Measurements from ENCODE around the gene CAMK2G.

CAMK2G gene

DNA sequence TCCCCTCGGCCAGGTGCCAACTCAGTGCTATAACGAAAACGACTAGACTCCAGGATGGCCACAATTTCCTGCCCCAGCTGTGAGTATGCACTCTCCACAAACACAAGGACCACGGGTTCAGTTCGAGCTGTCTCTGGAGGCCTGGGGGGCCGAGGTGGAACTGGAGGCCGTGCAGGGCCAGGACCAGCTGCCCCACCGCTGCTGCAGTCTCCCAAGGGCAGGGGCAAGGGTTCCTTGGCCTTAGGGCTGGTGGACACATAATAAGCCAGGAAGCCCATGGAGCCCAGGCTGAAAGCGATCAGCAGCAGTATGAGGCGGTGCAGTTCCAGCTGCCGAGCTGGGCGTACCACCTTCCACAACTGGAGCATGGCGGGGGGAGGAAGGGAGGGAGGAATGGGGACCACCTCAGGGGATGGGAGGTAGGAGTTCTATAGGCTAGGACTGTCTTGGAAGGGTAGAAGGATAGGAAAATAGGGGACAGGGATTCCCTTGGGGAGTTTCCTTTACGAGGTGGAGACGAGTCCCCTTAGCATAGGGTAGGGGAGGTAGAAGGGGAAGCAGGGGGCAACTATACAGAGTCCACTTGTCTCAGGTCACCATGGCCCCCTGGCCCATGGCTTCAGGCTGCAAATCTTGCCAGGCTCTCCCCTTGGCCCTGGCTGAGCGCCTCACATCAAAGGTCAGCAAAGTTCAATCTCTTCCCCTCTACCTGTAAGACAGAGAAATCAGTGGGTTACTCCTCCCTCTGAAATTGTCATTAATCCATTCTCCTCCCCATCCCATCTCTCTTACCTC is 66.1 kb downstream of the CAMK2G start:
- H3K27ac ChIP-seq (replicated peaks; ENCODE audit: low read length) = no peak overlapping the region
- peak overlapping the region; percentile 34 for H3K23ac ChIP-seq (ENCODE audit: low read depth, low read length, poor library complexity)
- H3K18ac ChIP-seq (ENCODE audit: low read length) = no peak overlapping the region
- no peak overlapping the region for H2BK15ac ChIP-seq (ENCODE audit: low read length)
- H3K79me1 ChIP-seq (ENCODE audit: low read depth, low read length) = no peaks in the 10 kb centered on the region
- H3K4ac ChIP-seq (ENCODE audit: low read length) = no peak overlapping the region
- no peak overlapping the region for H2BK120ac ChIP-seq (ENCODE audit: low read depth, low read length)
- peaks cover 27 to 64% of the 10 kb centered on the region in 2 donors for H3K36me3 ChIP-seq (replicated peaks in 1 of 2; ENCODE audit: control insufficient read depth in 2 of 2, insufficient read depth in 2 of 2, low read length in 2 of 2)
- H4K91ac ChIP-seq (ENCODE audit: low read depth, low read length, poor library complexity) = no peak overlapping the region
- H3K27me3 ChIP-seq (ENCODE audit: control insufficient read depth in 3 of 3, insufficient read depth in 3 of 3, low read depth in 1 of 3, low read length in 3 of 3) = no peaks in the 10 kb centered on the region
- H3K4me1 ChIP-seq (ENCODE audit: control insufficient read depth in 2 of 2, insufficient read depth in 1 of 2, low read depth in 1 of 2, low read length in 2 of 2) = peaks cover 0 to 6% of the 10 kb centered on the region in 2 donors
- H2BK5ac ChIP-seq (ENCODE audit: low read length) = no peak overlapping the region
- no CpG with 5 or more reads among the region's 16 CpGs for WGBS, 2 donors (ENCODE audit: extremely low coverage in 2 of 2, insufficient read length in 2 of 2, insufficient replicate concordance in 1 of 2)
- H2AFZ ChIP-seq (ENCODE audit: low read length) = no peak overlapping the region
- H3K4me2 ChIP-seq (ENCODE audit: insufficient read depth, low read length, poor library complexity, severe bottlenecking) = no peak overlapping the region
- no peak overlapping the region for H2BK12ac ChIP-seq (ENCODE audit: low read length)
- no peak for DNase-seq (ENCODE audit: low spot score)
- no peak overlapping the region for H3K14ac ChIP-seq (ENCODE audit: low read length)
- peak overlapping the region in 1 of 2 donors; percentile 16 for H3K4me3 ChIP-seq (ENCODE audit: low read length in 2 of 2)
- no peaks in the 10 kb centered on the region for H3K9me3 ChIP-seq (replicated peaks in 1 of 2; ENCODE audit: control insufficient read depth in 2 of 2, insufficient read depth in 1 of 2, low read depth in 1 of 2, low read length in 2 of 2)
- H4K8ac ChIP-seq (ENCODE audit: low read depth, low read length) = no peak overlapping the region
- no peak overlapping the region for H2AK5ac ChIP-seq (ENCODE audit: low read depth, low read length)
- peak overlapping the region; percentile 2 for H3K9ac ChIP-seq (ENCODE audit: low read depth, low read length, poor library complexity)

DNA sequence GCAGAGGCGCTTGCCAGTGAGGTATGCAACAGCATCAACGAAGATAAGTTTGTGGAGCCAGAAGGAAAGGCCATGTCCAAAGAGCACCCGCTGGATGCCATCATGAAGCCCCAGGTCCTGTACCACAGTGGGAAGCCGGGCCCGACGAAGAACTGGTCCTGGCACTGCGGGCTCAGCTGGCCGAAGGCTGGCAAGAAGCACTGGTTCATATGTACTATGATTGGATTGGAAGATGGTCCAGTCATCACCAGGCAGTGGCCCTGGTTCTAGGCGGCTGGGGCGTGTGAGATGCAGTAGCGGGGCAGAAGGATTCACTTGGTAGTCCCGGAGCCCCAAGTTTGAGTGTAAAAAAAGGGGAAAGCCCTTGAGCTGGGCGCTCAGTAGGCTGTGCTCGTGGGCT is 66.9 kb downstream of the CAMK2G start:
- Histone ChIP-seq H3K4me1 (ENCODE audit: control insufficient read depth in 2 of 2, insufficient read depth in 1 of 2, low read depth in 1 of 2, low read length in 2 of 2) (peaks cover 0 to 3% of the 10 kb centered on the region in 2 donors), H3K27me3 (ENCODE audit: control insufficient read depth in 3 of 3, insufficient read depth in 3 of 3, low read depth in 1 of 3, low read length in 3 of 3) (no peaks in the 10 kb centered on the region), H4K91ac (ENCODE audit: low read depth, low read length, poor library complexity) (no peak overlapping the region), H3K9me3 (replicated peaks in 1 of 2; ENCODE audit: control insufficient read depth in 2 of 2, insufficient read depth in 1 of 2, low read depth in 1 of 2, low read length in 2 of 2) (no peaks in the 10 kb centered on the region), H2BK15ac (ENCODE audit: low read length) (no peak overlapping the region), H3K18ac (ENCODE audit: low read length) (no peak overlapping the region), H2AK5ac (ENCODE audit: low read depth, low read length) (no peak overlapping the region), H3K36me3 (replicated peaks in 1 of 2; ENCODE audit: control insufficient read depth in 2 of 2, insufficient read depth in 2 of 2, low read length in 2 of 2) (peaks cover 35 to 72% of the 10 kb centered on the region in 2 donors), H3K4me3 (ENCODE audit: low read length in 2 of 2) (no peak overlapping the region), H3K9ac (ENCODE audit: low read depth, low read length, poor library complexity) (no peak overlapping the region), H3K14ac (ENCODE audit: low read length) (no peak overlapping the region), H2BK12ac (ENCODE audit: low read length) (no peak overlapping the region), H3K4me2 (ENCODE audit: insufficient read depth, low read length, poor library complexity, severe bottlenecking) (no peak overlapping the region), H3K4ac (ENCODE audit: low read length) (no peak overlapping the region), H2BK5ac (ENCODE audit: low read length) (no peak overlapping the region), H2AFZ (ENCODE audit: low read length) (no peak overlapping the region), H3K79me1 (ENCODE audit: low read depth, low read length) (no peaks in the 10 kb centered on the region), H3K23ac (ENCODE audit: low read depth, low read length, poor library complexity) (no peak overlapping the region), H3K27ac (replicated peaks; ENCODE audit: low read length) (no peak overlapping the region), H2BK120ac (ENCODE audit: low read depth, low read length) (no peak overlapping the region), H4K8ac (ENCODE audit: low read depth, low read length) (no peak overlapping the region)
- no peak for DNase-seq (ENCODE audit: low spot score)
- WGBS, 2 donors (ENCODE audit: extremely low coverage in 2 of 2, insufficient read length in 2 of 2, insufficient replicate concordance in 1 of 2) = no CpG with 5 or more reads among the region's 14 CpGs

- H3K9me3 ChIP-seq (replicated peaks in 1 of 2; ENCODE audit: control insufficient read depth in 2 of 2, insufficient read depth in 1 of 2, low read depth in 1 of 2, low read length in 2 of 2) = no peaks in the 10 kb centered on the region
- H3K4ac ChIP-seq (ENCODE audit: low read length) = no peak overlapping the region
- H3K9ac ChIP-seq (ENCODE audit: low read depth, low read length, poor library complexity) = no peak overlapping the region
- no peak overlapping the region for H2BK120ac ChIP-seq (ENCODE audit: low read depth, low read length)
- no peak overlapping the region for H2AK5ac ChIP-seq (ENCODE audit: low read depth, low read length)
- H3K79me1 ChIP-seq (ENCODE audit: low read depth, low read length) = no peaks in the 10 kb centered on the region
- no peak for DNase-seq (ENCODE audit: low spot score)
- H3K23ac ChIP-seq (ENCODE audit: low read depth, low read length, poor library complexity) = no peak overlapping the region
- no peak overlapping the region for H4K8ac ChIP-seq (ENCODE audit: low read depth, low read length)
- no peaks in the 10 kb centered on the region for H3K27me3 ChIP-seq (ENCODE audit: control insufficient read depth in 3 of 3, insufficient read depth in 3 of 3, low read depth in 1 of 3, low read length in 3 of 3)
- no CpG with 5 or more reads among the region's 14 CpGs for WGBS, 2 donors (ENCODE audit: extremely low coverage in 2 of 2, insufficient read length in 2 of 2, insufficient replicate concordance in 1 of 2)
- H3K4me1 ChIP-seq (ENCODE audit: control insufficient read depth in 2 of 2, insufficient read depth in 1 of 2, low read depth in 1 of 2, low read length in 2 of 2) = peaks cover 0 to 2% of the 10 kb centered on the region in 2 donors
- H3K27ac ChIP-seq (replicated peaks; ENCODE audit: low read length) = no peak overlapping the region
- H3K4me3 ChIP-seq (ENCODE audit: low read length in 2 of 2) = no peak overlapping the region
- H3K36me3 ChIP-seq (replicated peaks in 1 of 2; ENCODE audit: control insufficient read depth in 2 of 2, insufficient read depth in 2 of 2, low read length in 2 of 2) = peaks cover 43 to 83% of the 10 kb centered on the region in 2 donors
- H2AFZ ChIP-seq (ENCODE audit: low read length) = no peak overlapping the region
- no peak overlapping the region for H2BK5ac ChIP-seq (ENCODE audit: low read length)
- H2BK12ac ChIP-seq (ENCODE audit: low read length) = no peak overlapping the region
- H3K14ac ChIP-seq (ENCODE audit: low read length) = no peak overlapping the region
- no peak overlapping the region for H2BK15ac ChIP-seq (ENCODE audit: low read length)
- no peak overlapping the region for H4K91ac ChIP-seq (ENCODE audit: low read depth, low read length, poor library complexity)
- no peak overlapping the region for H3K18ac ChIP-seq (ENCODE audit: low read length)
- no peak overlapping the region for H3K4me2 ChIP-seq (ENCODE audit: insufficient read depth, low read length, poor library complexity, severe bottlenecking)
These were observed 68.0 kb downstream of the CAMK2G start for GRCh38 chr10:73806176-73806950.

DNA sequence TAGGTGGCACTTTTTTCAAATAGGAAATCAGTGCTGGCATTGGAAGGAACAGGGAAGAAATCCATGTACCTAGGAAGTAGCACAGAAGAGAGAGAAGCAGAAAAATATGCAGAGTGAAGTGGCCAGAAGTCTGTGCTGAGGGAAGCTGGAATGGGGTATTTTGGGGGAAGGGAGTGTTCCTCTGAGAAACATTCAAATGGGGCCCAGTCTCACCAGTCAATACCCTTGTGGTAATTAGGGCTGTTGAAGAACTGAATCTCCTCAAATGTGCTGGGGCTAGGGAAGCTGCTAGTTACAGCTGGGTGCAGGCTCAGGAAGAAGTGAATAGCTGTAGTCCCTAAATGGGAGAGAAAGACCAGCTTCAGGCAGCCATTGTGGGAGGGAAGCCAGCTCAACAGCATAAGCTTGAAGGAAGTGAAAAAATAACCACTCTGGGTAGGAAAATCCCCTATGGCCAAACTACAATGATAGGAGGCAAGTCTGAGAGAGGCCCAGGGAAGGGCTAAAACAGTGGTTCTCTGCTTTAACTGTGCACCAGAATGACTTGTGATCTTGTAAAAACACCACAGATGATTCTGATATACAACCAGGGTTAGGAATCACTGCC is 70.6 kb downstream of the CAMK2G start:
- Histone ChIP-seq H3K4me1 (ENCODE audit: control insufficient read depth in 2 of 2, insufficient read depth in 1 of 2, low read depth in 1 of 2, low read length in 2 of 2) (no peaks in the 10 kb centered on the region), H2BK12ac (ENCODE audit: low read length) (no peak overlapping the region), H3K27me3 (ENCODE audit: control insufficient read depth in 3 of 3, insufficient read depth in 3 of 3, low read depth in 1 of 3, low read length in 3 of 3) (no peaks in the 10 kb centered on the region), H3K4me2 (ENCODE audit: insufficient read depth, low read length, poor library complexity, severe bottlenecking) (no peak overlapping the region), H3K4ac (ENCODE audit: low read length) (no peak overlapping the region), H2BK5ac (ENCODE audit: low read length) (no peak overlapping the region), H3K27ac (replicated peaks; ENCODE audit: low read length) (no peak overlapping the region), H2BK15ac (ENCODE audit: low read length) (no peak overlapping the region), H3K9me3 (replicated peaks in 1 of 2; ENCODE audit: control insufficient read depth in 2 of 2, insufficient read depth in 1 of 2, low read depth in 1 of 2, low read length in 2 of 2) (no peaks in the 10 kb centered on the region), H3K14ac (ENCODE audit: low read length) (no peak overlapping the region), H3K4me3 (ENCODE audit: low read length in 2 of 2) (no peak overlapping the region), H3K79me1 (ENCODE audit: low read depth, low read length) (no peaks in the 10 kb centered on the region), H3K36me3 (replicated peaks in 1 of 2; ENCODE audit: control insufficient read depth in 2 of 2, insufficient read depth in 2 of 2, low read length in 2 of 2) (peaks cover 56 to 94% of the 10 kb centered on the region in 2 donors), H4K8ac (ENCODE audit: low read depth, low read length) (no peak overlapping the region), H2AFZ (ENCODE audit: low read length) (no peak overlapping the region), H3K18ac (ENCODE audit: low read length) (no peak overlapping the region), H2AK5ac (ENCODE audit: low read depth, low read length) (no peak overlapping the region), H2BK120ac (ENCODE audit: low read depth, low read length) (no peak overlapping the region), H3K23ac (ENCODE audit: low read depth, low read length, poor library complexity) (no peak overlapping the region), H4K91ac (ENCODE audit: low read depth, low read length, poor library complexity) (no peak overlapping the region), H3K9ac (ENCODE audit: low read depth, low read length, poor library complexity) (no peak overlapping the region)
- no peak for DNase-seq (ENCODE audit: low spot score)

Measured in neuronal stem cell (in vitro differentiated cells).